ENCODE data around the gene PHLPP2.
"Not testable (repeated sequence)": the region's sequence is repeated elsewhere in the genome, so short reads cannot be mapped to it uniquely, and the experiment has no call there.

The PHLPP2 gene

DNA sequence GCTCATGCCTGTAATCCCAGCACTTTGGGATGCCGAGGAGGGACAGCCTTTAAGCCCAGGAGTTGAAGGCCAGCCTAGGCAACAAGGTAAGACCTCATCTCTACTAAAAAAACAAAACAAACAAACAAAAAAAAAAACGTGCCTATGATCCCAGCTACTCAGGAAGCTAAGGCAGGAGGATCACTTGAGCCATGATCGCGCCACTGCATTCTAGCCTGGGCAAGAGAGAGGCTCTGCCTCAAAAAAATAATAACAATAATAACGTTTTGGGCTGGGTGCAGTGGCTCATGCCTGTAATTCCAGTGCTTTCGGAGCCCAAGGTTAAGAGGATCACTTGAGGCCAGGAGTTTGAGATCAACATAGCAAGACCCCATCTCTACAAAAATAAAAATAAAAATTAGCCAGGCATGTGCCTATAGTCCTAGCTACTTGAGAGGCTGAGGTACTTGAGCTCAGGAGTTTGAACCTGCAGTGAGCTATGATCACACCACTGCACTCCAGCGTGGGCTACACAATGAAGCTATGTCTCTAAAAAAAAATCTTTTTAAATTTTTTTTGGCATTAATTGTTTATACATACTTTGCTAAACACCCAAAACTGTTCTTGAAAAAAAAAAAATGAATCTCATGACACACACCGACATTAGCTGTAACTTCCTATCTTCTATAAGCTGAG lies 3.3 kb downstream of the PHLPP2 start:
- no peak overlapping the region for H3K4me3 ChIP-seq (ENCODE audit: low read depth, low read length)

DNA sequence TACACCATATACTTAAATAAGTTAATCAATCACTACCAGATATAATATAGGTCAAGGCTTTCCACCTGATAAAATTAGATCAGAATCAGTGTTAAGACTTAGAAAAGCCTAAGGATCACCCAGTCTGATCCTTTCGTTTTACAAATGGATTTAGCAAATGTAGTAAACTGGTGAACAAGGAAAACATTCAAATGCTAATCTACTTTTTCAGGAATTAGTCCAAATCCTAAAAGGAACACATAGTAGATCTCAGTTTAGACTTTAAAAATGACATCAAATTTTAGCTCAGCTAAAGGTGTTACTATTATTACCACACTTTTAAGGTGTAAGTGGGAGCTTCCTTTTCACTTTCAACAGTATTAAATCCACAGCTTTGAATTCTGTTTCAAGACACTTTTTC lies 12.0 kb downstream of the PHLPP2 start:
- no peak overlapping the region for H3K4me3 ChIP-seq (ENCODE audit: low read depth, low read length)

DNA sequence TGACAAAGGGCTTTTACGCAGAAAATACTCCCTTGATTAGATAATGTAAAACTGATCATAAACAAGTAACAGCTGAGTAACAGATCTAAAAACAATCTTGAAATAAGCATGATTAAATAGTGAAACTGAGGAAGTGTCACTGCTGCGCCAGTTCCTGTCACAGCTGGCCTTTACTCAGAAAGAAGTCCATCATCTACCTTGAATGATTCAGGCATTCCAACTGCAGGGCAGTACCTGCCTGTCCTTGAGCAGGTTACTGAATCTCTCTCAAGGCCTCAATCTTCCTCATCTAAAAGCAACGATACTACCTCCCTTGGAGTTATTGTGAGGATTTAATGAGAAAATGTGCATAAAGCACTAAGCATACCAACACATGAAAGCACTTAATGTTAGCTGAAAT lies 12.7 kb downstream of the PHLPP2 start:
- H3K4me3 ChIP-seq (ENCODE audit: low read depth, low read length) = no peak overlapping the region

DNA sequence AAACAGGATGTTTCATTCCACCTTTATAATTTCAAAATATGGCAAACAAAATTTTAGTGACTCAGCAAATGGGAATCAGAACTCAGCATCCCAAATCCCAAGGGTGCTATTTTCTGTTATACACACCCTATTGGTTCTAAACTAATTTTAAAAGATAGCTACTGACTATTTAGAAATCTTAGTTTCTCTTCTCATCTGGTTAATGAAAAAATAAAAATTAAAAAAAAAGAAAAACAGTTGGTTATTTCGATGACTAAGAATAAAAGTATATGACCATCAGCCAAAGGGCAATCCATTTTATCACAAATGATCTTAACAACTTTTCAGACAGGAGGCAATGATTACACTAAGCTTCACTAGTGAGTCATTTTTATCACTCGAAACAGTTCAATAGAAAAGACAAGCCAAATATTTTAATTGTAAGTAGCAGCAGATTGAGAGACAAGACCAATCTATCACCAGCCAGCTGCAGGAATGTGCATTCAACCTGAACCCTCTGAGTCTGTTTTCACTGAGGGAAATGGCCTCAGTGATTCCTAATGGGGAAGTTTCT lies 15.2 kb downstream of the PHLPP2 start:
- no peak overlapping the region for H3K4me3 ChIP-seq (ENCODE audit: low read depth, low read length)

DNA sequence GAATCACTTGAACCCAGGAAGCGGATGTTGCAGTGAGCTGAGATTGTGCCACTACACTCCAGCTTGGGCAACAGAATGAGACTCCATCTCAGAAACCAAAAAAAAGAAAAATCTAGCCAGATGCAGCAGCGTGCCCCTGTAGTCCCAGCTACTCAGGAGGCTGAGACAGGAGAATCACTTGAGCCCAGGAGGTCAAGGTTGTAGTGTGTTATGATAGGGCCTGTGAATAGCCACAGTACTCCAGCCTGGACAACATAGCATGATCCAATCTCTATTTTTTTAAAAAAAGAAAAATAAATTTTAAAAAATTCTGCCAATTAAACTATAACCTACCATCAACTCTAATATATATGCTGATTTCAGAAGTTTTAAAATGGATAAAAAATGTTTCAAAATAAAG lies 15.8 kb downstream of the PHLPP2 start:
- H3K4me3 ChIP-seq (ENCODE audit: low read depth, low read length) = no peak overlapping the region

DNA sequence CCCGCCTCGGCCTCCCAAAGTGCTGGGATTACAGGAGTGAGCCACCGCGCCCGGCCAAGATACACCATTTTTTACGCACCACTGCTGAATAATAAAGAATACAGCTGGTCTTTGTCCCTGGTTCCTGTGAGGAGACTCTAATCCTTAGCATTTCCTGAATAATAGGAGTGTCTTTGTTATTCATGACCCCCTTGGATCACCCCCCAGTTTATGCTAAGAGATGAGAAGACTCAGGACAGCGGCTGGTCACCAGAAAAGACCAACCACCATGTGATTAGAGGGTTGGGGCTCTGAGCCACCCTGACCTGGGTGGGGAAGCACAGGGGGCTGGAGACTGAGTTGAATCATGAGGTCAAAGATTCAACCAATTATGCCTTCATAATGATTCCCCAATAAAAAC lies 17.3 kb downstream of the PHLPP2 start:
- no peak overlapping the region for H3K4me3 ChIP-seq (ENCODE audit: low read depth, low read length)

DNA sequence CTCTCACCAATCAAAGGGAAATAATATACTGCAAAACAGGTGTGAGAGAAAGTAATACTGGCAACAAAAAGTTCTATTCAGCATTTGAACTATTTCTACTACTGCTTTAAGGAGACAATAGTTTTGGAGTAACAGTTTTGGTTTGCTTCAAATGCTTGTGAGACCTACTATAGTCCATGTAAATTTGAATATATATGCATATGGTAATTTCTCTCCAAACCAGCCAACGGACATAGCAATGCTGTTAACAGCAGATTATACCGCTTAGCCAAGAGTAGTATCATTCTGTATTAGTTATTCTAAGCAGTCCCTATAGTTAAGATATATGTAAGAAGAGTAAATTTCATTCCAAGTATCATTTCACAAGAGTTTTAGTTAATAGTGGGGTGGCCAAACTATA lies 18.5 kb downstream of the PHLPP2 start:
- H3K4me3 ChIP-seq (ENCODE audit: low read depth, low read length) = no peak overlapping the region

DNA sequence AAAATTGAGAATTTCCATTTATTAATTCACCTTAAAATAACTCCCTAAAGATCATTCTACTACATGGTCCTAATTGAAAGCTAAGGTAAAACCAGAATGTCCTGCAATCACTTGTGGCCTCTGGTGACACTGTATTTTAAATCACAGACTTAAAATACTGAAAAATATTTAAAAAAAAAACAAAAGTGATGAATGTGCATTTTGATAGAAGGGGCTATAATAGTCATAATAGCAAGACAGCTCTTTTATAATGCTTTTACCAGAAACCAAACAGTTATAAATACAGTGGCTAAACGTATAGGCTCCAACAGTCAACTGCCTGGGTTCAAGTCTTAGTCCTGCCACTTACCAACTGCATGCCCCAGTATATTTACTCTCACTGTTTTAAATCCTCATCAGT lies 21.2 kb downstream of the PHLPP2 start:
- no peak overlapping the region for H3K4me3 ChIP-seq (ENCODE audit: low read depth, low read length)

DNA sequence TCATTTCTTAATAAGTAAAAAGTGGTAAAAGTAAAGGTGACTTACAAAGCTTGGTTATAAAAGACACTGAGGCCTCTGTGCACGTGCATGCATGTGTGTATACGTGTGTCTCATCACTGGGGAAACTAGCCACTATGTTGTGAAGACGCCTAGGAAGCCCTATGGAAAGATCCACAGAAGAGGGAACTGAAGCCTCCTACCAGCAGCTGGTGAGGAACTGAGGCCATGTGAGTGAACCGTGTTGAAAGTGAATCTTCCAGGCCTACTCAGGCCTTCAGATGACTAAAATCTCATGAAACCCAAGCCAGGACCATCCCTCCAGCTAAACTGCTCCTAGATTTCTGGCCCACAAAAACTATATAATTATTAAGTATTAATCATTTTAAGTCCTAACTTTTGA lies 23.7 kb downstream of the PHLPP2 start:
- H3K4me3 ChIP-seq (ENCODE audit: low read depth, low read length) = no peak overlapping the region

DNA sequence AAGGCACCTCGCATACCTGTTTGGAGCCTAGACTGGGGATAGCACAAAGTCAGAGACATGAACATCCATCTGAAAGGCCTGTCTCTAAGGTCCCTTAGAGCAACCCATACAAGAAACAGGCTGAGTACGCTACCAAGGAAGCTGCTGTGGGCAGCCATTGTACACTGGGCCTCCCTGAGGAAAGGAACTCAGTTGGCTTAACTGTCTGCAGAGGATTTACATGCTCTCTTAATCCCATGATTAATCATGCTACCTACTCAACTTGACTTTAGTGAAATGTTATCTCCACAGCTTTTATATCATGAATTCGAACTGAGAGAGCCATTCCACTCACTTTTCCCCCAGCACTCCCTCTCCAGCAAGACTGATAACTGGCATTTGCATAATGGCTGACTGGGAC lies 26.0 kb downstream of the PHLPP2 start:
- H3K4me3 ChIP-seq (ENCODE audit: low read depth, low read length) = no peak overlapping the region

DNA sequence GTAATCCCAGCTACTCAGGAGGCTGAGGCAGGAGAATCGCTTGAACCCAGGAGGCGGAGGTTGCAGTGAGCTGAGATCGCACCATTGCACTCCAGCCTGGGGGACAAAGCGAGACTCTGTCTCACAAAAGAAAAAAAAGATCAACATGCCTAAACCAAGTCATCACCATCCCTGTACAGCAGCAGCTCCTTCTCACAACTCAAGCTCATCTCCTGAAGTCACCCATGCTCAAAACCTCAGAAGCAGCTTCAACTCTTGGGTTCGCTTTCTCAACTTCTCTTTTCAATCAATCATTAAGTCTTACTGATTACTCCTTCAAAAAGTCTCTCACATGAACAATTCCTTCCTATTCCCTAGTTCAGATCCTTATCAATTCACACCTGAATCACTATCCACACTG lies 31.3 kb downstream of the PHLPP2 start:
- H3K4me3 ChIP-seq (ENCODE audit: low read depth, low read length) = no peak overlapping the region

DNA sequence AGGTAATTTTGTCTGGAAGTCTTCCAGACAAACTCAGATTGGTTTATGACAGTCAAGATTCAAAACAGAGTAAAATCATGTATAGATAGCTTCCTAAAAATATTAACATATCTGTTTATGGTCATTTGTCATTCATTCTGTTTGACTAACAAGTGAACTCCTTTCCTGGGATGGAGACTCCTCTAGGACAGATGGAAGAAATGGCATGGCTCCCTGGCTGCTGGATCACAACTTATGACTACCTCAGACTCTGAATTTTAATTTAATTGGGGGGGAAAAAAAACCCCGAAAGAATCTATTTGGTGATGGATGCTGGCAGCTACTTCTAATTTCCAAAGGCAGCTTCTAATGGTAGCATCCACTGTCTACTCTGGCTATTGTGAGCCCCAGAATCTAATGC lies 34.6 kb downstream of the PHLPP2 start:
- H3K4me3 ChIP-seq (ENCODE audit: low read depth, low read length) = no peak overlapping the region

DNA sequence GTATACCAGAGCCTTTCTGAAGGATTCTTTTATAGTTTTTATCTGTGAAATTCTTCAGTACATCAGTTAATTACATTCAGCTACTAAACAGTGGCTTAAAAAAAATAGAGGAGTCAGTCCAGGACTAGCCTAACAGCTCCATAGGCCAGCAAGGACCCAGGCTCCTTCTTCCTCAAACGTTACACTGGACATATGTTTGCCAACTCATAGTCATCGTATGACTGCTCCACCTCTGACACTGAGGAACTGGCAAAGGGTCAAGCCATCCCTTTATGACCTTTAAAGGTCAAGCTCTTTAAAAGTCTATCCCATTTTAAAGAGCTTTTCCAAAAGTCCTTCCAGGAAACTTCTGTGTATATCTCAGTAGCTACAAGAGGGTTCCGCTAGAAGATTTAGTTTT lies 36.6 kb downstream of the PHLPP2 start:
- H3K4me3 ChIP-seq (ENCODE audit: low read depth, low read length) = no peak overlapping the region

DNA sequence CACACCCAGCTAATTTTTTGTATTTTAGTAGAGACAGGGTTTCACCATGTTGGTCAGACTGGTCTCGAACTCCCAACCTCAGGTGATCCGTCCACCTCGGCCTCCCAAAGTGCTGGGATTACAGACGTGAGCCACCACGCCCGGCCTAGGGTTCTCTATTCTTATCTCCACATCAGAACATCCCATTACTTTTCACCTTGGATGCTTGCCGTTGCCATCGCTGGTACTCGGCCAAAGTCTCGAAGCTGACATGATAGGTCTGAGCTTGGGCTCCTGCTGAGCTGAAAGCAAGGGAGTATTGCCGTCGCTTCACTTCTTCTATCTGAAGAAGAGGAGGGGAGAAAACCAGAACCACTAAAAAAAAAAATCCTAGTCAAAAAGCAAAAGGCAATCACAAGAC lies 40.2 kb downstream of the PHLPP2 start:
- H3K4me3 ChIP-seq (ENCODE audit: low read depth, low read length) = not testable (repeated sequence)

DNA sequence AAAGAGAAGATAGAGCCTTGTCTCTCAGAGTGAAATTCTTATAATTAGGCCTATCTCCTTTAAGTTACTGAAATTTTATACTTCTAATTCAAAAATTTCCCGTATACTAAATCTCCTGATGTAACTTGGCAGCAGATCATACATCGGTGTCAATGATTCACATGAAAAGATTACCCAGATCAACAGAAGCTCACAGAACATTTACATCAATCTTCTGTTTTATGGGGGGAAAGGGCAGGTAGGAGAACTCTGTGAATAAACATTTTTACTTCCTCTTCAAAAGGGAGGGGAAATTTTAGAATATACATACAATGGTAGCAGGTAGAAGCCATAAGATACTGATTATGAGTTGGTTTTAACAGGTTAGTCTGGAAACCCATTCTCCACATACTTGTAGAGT lies 43.1 kb downstream of the PHLPP2 start:
- no peak overlapping the region for H3K4me3 ChIP-seq (ENCODE audit: low read depth, low read length)

DNA sequence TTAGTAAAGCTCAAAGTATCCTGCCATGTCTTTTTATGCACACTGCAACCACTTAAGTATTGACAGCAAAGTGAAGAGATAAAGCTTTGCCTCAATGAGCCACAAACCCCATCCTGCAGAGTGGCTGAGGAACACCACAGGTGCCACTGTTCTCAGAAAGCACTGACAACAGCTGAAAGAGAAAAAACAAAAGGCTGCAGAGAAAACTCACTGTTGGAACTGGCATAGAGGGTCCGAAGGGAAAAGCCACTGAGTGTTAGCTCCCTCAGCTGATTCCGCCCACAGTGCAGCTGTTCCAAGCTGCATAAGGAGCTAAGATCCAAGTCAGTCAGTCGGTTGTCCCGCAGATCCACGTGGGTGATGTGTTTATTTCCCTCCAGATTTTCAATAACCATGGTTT lies 48.3 kb downstream of the PHLPP2 start:
- no peak overlapping the region for H3K4me3 ChIP-seq (ENCODE audit: low read depth, low read length)

DNA sequence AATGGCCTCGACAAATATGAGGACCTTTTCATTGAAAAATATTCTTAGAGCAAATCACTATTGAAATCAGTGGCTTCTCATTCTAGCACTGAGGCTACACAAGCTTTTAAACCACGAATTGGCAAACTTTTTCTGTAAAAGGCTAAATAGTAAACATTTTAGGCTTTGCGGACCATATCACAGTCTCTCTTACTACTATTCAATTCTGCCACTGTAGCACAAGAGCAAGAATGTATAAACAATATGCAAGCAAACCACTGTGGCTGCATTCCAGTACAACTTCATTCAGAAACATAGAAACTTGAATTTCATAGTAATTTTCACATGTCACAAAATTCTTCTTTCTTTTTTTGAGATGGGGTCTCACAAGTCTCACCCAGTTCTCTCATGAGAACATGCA lies 49.1 kb downstream of the PHLPP2 start:
- no peak overlapping the region for H3K4me3 ChIP-seq (ENCODE audit: low read depth, low read length)

DNA sequence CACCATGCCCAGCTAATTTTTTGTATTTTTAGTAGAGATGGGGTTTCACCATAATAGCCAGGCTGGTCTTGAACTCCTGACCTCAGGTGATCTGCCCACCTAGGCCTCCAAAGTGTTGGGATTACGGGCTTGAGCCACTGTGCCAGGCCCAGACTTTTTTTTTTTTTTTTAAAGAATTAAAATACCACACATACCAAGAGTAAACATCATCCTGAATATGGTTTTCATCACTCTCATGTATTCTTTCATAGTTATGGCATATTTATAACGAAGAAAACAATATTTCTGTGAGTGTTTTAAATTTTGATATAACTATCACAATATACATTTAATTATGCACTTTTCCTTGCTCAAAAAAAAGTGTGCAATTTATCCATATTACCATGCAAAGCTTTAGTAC lies 50.3 kb downstream of the PHLPP2 start:
- H3K4me3 ChIP-seq (ENCODE audit: low read depth, low read length) = no peak overlapping the region

DNA sequence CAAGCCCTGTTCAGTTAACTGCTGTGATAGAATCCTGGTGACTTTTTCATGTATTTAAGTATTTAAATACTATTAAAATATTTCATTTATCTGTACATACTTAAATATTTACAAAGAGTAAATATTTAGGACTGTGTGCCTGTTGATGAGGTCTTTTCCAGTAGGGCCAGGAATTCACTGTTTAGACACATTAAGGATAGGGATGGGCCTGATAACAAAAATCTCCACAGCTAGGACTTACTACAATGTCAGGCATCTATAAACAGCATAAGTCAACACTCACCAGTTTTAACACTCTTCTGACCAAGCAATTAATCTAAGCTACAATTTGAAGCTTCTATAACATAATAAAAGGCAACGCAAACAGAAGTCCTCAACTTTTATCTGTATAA lies 50.9 kb downstream of the PHLPP2 start:
- H3K4me3 ChIP-seq (ENCODE audit: low read depth, low read length) = no peak overlapping the region

DNA sequence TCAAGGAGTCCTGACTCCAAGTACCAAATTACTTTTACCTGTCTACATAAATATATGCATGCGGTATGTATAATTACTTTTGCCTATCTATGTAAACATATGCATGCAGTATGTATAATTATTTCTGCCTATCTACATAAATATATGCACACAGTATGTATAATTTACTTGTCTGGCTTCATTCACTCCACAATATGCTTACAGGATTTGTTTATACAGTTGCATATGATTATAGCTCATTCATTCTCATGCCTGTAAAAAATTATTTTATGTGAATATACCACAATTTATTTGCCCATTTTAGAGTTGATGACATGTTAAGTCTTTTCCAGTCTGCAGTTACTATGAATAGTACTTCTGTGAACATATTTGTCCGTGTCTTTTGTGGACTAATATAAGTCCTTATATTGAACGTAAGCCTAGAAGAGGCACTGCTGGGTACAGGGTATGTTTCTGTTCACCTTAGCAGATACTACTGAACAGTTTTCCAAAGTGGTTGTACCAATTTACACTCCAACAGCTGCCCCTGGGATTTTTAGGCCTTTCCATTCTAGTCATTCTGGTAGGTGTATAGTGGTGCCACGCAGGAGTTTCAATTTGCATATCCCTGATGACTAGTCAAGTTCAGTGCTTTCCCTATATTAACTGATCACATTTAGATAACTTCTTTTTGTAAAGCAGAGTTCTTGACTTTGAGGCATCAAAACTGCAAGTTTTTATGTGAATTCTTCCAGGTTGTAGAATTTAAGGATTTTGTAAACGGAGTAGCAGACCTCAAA lies 51.5 kb downstream of the PHLPP2 start:
- H3K4me3 ChIP-seq (ENCODE audit: low read depth, low read length) = no peak overlapping the region

DNA sequence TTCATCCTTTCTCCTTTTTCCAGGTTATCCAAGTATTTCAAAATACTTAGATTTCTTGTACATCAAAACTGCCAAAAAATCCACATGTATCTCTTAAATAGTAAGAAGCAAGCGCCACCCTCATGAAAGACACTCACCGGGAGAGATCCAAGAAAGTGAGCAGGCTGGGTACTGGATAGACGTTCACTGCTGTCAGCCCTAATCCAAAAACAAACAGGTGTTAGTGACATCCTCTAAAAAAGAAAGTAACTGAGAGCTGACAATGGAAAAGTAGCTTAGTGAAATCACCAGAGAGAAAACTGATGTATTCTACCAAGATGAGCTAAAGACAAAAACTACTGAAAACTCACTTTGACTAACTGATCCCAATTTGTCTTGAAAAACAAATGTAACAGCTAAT lies 52.4 kb downstream of the PHLPP2 start:
- H3K4me3 ChIP-seq (ENCODE audit: low read depth, low read length) = no peak overlapping the region

DNA sequence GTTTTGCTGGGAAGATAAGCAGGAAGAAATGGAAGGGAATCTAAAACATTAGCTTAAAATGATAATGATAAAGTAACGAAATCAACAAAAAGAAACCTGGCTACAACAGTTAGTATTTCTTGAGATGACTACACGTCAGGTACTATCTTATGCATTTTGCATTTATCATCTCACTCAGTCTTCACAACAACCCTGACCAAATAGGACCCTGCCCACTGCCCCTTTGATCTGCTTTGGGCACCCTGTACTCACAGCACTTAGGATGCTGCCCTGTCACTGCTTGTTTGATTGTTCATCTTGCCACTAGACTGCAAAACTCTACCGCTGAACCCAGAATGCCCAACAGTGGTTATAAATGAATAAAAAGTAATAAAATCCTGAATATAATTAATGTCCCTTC lies 53.3 kb downstream of the PHLPP2 start:
- H3K4me3 ChIP-seq (ENCODE audit: low read depth, low read length) = no peak overlapping the region

DNA sequence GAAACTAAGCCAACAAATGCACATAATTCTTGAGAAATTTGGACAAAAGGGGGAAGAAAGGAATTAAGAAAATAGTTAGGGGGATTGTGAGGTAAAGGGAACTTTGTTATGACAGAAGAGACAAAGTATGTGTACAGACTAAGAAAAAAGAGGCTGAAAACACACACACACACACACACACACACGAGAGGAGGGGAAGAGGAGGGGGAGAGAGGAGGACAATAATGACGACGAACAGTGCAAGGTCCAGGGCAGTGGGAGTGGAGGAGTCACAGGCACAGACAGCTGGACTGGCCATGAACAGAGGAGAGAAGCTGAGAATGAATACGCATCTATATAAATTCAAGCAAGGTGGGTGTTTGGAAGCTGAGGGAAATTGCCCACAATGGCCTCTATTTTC lies 54.0 kb downstream of the PHLPP2 start:
- H3K4me3 ChIP-seq (ENCODE audit: low read depth, low read length) = no peak overlapping the region
